ENCODE results near the gene KCNH2. TPM values are rescaled to one million over a fixed set of nuclear protein-coding genes. Genes with fewer than 3 reads are reported as not detected.

The KCNH2 gene
- total RNA-seq, 1 experiment from 2014 or later: 0.09 TPM

DNA sequence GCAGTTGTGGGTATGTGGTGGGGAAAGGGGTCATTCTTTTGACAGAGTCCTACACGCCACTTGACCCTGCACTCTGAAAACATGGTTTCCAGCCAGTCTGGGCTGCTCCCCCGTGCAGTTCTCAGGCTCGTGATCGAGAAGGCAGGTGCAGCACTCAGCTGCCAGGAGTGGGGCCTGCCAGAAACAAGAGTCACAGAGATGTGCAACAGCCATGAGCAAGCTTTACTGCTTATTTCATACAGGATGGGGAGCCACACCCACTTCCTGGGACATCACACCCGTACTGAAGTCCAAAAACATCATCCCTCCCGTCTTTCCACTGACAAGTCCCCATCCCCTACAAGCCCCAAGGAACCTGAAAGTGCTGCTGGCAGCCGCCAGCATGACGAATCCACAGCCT lies 36.8 kb upstream of the KCNH2 start:
- no peak overlapping the region for H3K4me3 Mint-ChIP-seq (ENCODE audit: unreplicated experiment)
- DNase-seq (ENCODE audit: unreplicated experiment): peak; percentile 35
- H3K36me3 Mint-ChIP-seq (ENCODE audit: insufficient read depth, unreplicated experiment): no peaks in the 10 kb centered on the region
- POLR2A ChIA-PET: no interaction called here
- H3K27ac Mint-ChIP-seq (ENCODE audit: low read depth, unreplicated experiment): no peak overlapping the region
- H3K4me1 Mint-ChIP-seq (ENCODE audit: insufficient read depth, unreplicated experiment): peaks cover 21% of the 10 kb centered on the region
- H3K27me3 Mint-ChIP-seq (ENCODE audit: insufficient read depth, unreplicated experiment): peaks cover 22% of the 10 kb centered on the region
- no TSS peak for BruUV-seq (replicated peaks)
- TF ChIP-seq CTCF (IDR thresholded peaks at IDR 0.05; ENCODE audit: unreplicated experiment): no peak
- H3K9me3 Mint-ChIP-seq (ENCODE audit: unreplicated experiment): no peaks in the 10 kb centered on the region
- CTCF ChIA-PET: interaction anchor here (0.6 to 1.9 kb wide), 4 partner anchors 13 to 117 kb away, joined by 3 to 8 read pairs (median 3); no protein-coding TSS in a partner anchor
- intact Hi-C loops (cut with micrococcal nuclease): loop anchor here (5.0 kb wide), 1 partner anchor 48 kb away; no protein-coding TSS in a partner anchor

GRCh38 chr7:151013733-151014497 lies 35.8 kb upstream of the KCNH2 start:
- H3K27me3 Mint-ChIP-seq (ENCODE audit: insufficient read depth, unreplicated experiment): peaks cover 12% of the 10 kb centered on the region
- H3K9me3 Mint-ChIP-seq (ENCODE audit: unreplicated experiment): no peaks in the 10 kb centered on the region
- BruUV-seq (replicated peaks): no TSS peak
- DNase-seq (ENCODE audit: unreplicated experiment): no peak
- H3K36me3 Mint-ChIP-seq (ENCODE audit: insufficient read depth, unreplicated experiment): no peaks in the 10 kb centered on the region
- intact Hi-C loops (cut with micrococcal nuclease): no loop called here
- H3K4me1 Mint-ChIP-seq (ENCODE audit: insufficient read depth, unreplicated experiment): peaks cover 21% of the 10 kb centered on the region
- no peak overlapping the region for H3K4me3 Mint-ChIP-seq (ENCODE audit: unreplicated experiment)
- no peak for TF ChIP-seq CTCF (IDR thresholded peaks at IDR 0.05; ENCODE audit: unreplicated experiment)
- H3K27ac Mint-ChIP-seq (ENCODE audit: low read depth, unreplicated experiment): no peak overlapping the region
- POLR2A ChIA-PET: no interaction called here
- CTCF ChIA-PET: interaction anchor here (0.5 to 1.9 kb wide), 4 partner anchors 16 to 1634 kb away, joined by 3 to 8 read pairs (median 4); no protein-coding TSS in a partner anchor

- DNase-seq (ENCODE audit: unreplicated experiment): no peak
- POLR2A ChIA-PET: no interaction called here
- no peaks in the 10 kb centered on the region for H3K9me3 Mint-ChIP-seq (ENCODE audit: unreplicated experiment)
- intact Hi-C loops (cut with micrococcal nuclease): no loop called here
- peaks cover 21% of the 10 kb centered on the region for H3K4me1 Mint-ChIP-seq (ENCODE audit: insufficient read depth, unreplicated experiment)
- no peak overlapping the region for H3K4me3 Mint-ChIP-seq (ENCODE audit: unreplicated experiment)
- H3K27me3 Mint-ChIP-seq (ENCODE audit: insufficient read depth, unreplicated experiment): peaks cover 11% of the 10 kb centered on the region
- no peak for TF ChIP-seq CTCF (IDR thresholded peaks at IDR 0.05; ENCODE audit: unreplicated experiment)
- no peaks in the 10 kb centered on the region for H3K36me3 Mint-ChIP-seq (ENCODE audit: insufficient read depth, unreplicated experiment)
- no peak overlapping the region for H3K27ac Mint-ChIP-seq (ENCODE audit: low read depth, unreplicated experiment)
- CTCF ChIA-PET: interaction anchor here (0.5 to 1.9 kb wide), 2 partner anchors 115 to 1635 kb away, joined by 5 to 8 read pairs; no protein-coding TSS in a partner anchor
- no TSS peak for BruUV-seq (replicated peaks)
Observed at GRCh38 chr7:151013356-151013732, 35.2 kb upstream of the KCNH2 start.

GRCh38 chr7:151012911-151013347 lies 34.8 kb upstream of the KCNH2 start:
- ChIA-PET POLR2A (no interaction called here), CTCF (interaction anchor here (1.5 kb wide), 1 partner anchor 49 kb away, joined by 4 read pairs; no protein-coding TSS in a partner anchor)
- DNase-seq (ENCODE audit: unreplicated experiment): peak; percentile 35
- intact Hi-C loops (cut with micrococcal nuclease): no loop called here
- Mint-ChIP-seq H3K9me3 (ENCODE audit: unreplicated experiment) (no peaks in the 10 kb centered on the region), H3K4me3 (ENCODE audit: unreplicated experiment) (no peak overlapping the region), H3K27me3 (ENCODE audit: insufficient read depth, unreplicated experiment) (peaks cover 11% of the 10 kb centered on the region), H3K4me1 (ENCODE audit: insufficient read depth, unreplicated experiment) (peaks cover 24% of the 10 kb centered on the region), H3K27ac (ENCODE audit: low read depth, unreplicated experiment) (no peak overlapping the region), H3K36me3 (ENCODE audit: insufficient read depth, unreplicated experiment) (no peaks in the 10 kb centered on the region)
- TF ChIP-seq CTCF (IDR thresholded peaks at IDR 0.05; ENCODE audit: unreplicated experiment): peak; percentile 31
- BruUV-seq (replicated peaks): no TSS peak
